H9 (cell line): ENCODE results near the gene SH3BP2. TPM values are rescaled to one million over a fixed set of nuclear protein-coding genes. Genes with fewer than 3 reads are reported as not detected.
"Not testable (repeated sequence)": the region's sequence is repeated elsewhere in the genome, so short reads cannot be mapped to it uniquely, and the experiment has no call there.

Experiments
- DNase-seq: peaks from one replicate; pipeline ENCODE4 v3.0.0-alpha.2; 2017
- H2AFZ ChIP-seq: one replicate; pipeline ENCODE4 v1.6.1; 2013; ENCODE audit warnings: mild to moderate bottlenecking, low read length, control low read depth, moderate library complexity
- H2AK5ac ChIP-seq: 2 replicates; pipeline ENCODE4 v1.6.1; 2013; ENCODE audit warnings: low read length, control low read depth, mixed read lengths; ENCODE audit not compliant: insufficient read length
- H2BK120ac ChIP-seq: one replicate; pipeline ENCODE4 v1.6.1; 2013; ENCODE audit warnings: low read depth, mild to moderate bottlenecking, low read length, control low read depth, inconsistent platforms; ENCODE audit not compliant: poor library complexity, severe bottlenecking
- H2BK12ac ChIP-seq: 2 replicates; pipeline ENCODE4 v1.6.1; 2013; ENCODE audit warnings: low read length, control low read depth, mixed read lengths, low read depth; ENCODE audit not compliant: insufficient read length
- H2BK15ac ChIP-seq: 2 replicates; pipeline ENCODE4 v1.6.1; 2013; ENCODE audit warnings: low read depth, low read length, control low read depth
- H2BK20ac ChIP-seq: one replicate; pipeline ENCODE4 v1.6.1; 2013; ENCODE audit warnings: low read depth, mild to moderate bottlenecking, low read length, control low read depth, inconsistent platforms; ENCODE audit not compliant: poor library complexity, severe bottlenecking
- H2BK5ac ChIP-seq: 2 replicates; pipeline ENCODE4 v1.6.1; 2013; ENCODE audit warnings: low read length, control low read depth, mixed read lengths; ENCODE audit not compliant: insufficient read length
- H3K14ac ChIP-seq: 2 replicates; pipeline ENCODE4 v1.6.1; 2013; ENCODE audit warnings: low read length, control low read depth; ENCODE audit not compliant: insufficient read depth
- H3K18ac ChIP-seq: 2 replicates; pipeline ENCODE4 v1.6.1; 2013; ENCODE audit warnings: low read depth, mild to moderate bottlenecking, mixed read lengths, low read length, control low read depth; ENCODE audit not compliant: insufficient read length
- H3K23ac ChIP-seq: 2 replicates; pipeline ENCODE4 v1.6.1; 2013; ENCODE audit warnings: low read length, control low read depth, mixed read lengths, low read depth; ENCODE audit not compliant: insufficient read length
- H3K23me2 ChIP-seq: 2 replicates; pipeline ENCODE4 v1.6.1; 2013; ENCODE audit warnings: low read depth, mild to moderate bottlenecking, mixed read lengths, low read length, control low read depth; ENCODE audit not compliant: insufficient read length, poor library complexity, severe bottlenecking
- H3K27ac ChIP-seq: 2 replicates; pipeline ENCODE4 v1.5.1; 2013; ENCODE audit warnings: low read length, control low read depth, mixed read lengths, low read depth; ENCODE audit not compliant: insufficient read length
- H3K27me3 ChIP-seq: 2 replicates; pipeline ENCODE4 v1.6.1; 2013; ENCODE audit warnings: low read length, control low read depth, inconsistent platforms; ENCODE audit not compliant: insufficient read depth
- H3K4ac ChIP-seq: 2 replicates; pipeline ENCODE4 v1.6.1; 2013; ENCODE audit warnings: low read depth, mild to moderate bottlenecking, control low read depth, inconsistent platforms, low read length, moderate library complexity
- H3K4me1 ChIP-seq: 2 replicates; pipeline ENCODE4 v1.6.1; 2013; ENCODE audit warnings: low read length, control low read depth, inconsistent platforms; ENCODE audit not compliant: insufficient read depth
- H3K4me2 ChIP-seq: 2 replicates; pipeline ENCODE4 v1.6.1; 2013; ENCODE audit warnings: low read length, control low read depth, mixed read lengths; ENCODE audit not compliant: insufficient read length, insufficient read depth
- H3K56ac ChIP-seq: 2 replicates; pipeline ENCODE4 v1.6.1; 2013; ENCODE audit warnings: low read depth, mild to moderate bottlenecking, mixed read lengths, low read length, control low read depth; ENCODE audit not compliant: insufficient read length
- H3K79me1 ChIP-seq: 2 replicates; pipeline ENCODE4 v1.6.1; 2013; ENCODE audit warnings: low read depth, mild to moderate bottlenecking, moderate library complexity, low read length, control low read depth, inconsistent platforms; ENCODE audit not compliant: insufficient read depth, poor library complexity, severe bottlenecking
- H3K79me2 ChIP-seq: 2 replicates; pipeline ENCODE4 v1.6.1; 2013; ENCODE audit warnings: low read length, control low read depth, inconsistent platforms; ENCODE audit not compliant: insufficient read depth
- H3K9ac ChIP-seq: 2 replicates; pipeline ENCODE4 v1.6.1; 2013; ENCODE audit warnings: low read length, control low read depth, mixed read lengths; ENCODE audit not compliant: insufficient read length; ENCODE audit errors: extremely low read depth
- H3K9me3 ChIP-seq: one replicate; pipeline ENCODE4 v1.6.1; 2013; ENCODE audit warnings: low read depth, low read length, inconsistent platforms; ENCODE audit not compliant: control insufficient read depth
- H3T11ph ChIP-seq: one replicate; pipeline ENCODE4 v1.6.1; 2013; ENCODE audit warnings: mild to moderate bottlenecking, low read length, control low read depth, inconsistent platforms
- H4K20me1 ChIP-seq: one replicate; pipeline ENCODE4 v1.6.1; 2013; ENCODE audit not compliant: control insufficient read depth, insufficient read length, insufficient read depth
- H4K5ac ChIP-seq: 2 replicates; pipeline ENCODE4 v1.6.1; 2013; ENCODE audit warnings: low read depth, mild to moderate bottlenecking, mixed read lengths, low read length, control low read depth; ENCODE audit not compliant: insufficient read length
- H4K8ac ChIP-seq: replicated peaks from 2 replicates; pipeline ENCODE4 v1.6.1; 2013; ENCODE audit warnings: low read length, control low read depth, mixed read lengths, low read depth; ENCODE audit not compliant: insufficient read length
- H4K91ac ChIP-seq: 2 replicates; pipeline ENCODE4 v1.6.1; 2013; ENCODE audit warnings: low read depth, mild to moderate bottlenecking, moderate library complexity, mixed read lengths, low read length, control low read depth; ENCODE audit not compliant: insufficient read length
- H3K27ac Mint-ChIP-seq, 3 experiments: 2 replicates in 2 of 3; 3 replicates in 1 of 3; pipeline ENCODE4 v1.8.0; 2020 to 2021; ENCODE audit warnings: mixed read lengths in 3 of 3, mild to moderate bottlenecking in 1 of 3, moderate library complexity in 1 of 3
- H3K27me3 Mint-ChIP-seq: 2 replicates; pipeline ENCODE4 v1.8.0; 2021; ENCODE audit warnings: low read depth, mild to moderate bottlenecking, moderate library complexity, mixed read lengths
- H3K36me3 Mint-ChIP-seq, 3 experiments: 2 replicates in 2 of 3; 3 replicates in 1 of 3; pipeline ENCODE4 v1.8.0; 2020 to 2021; ENCODE audit warnings: low read depth in 3 of 3, mixed read lengths in 3 of 3; ENCODE audit not compliant: insufficient read depth in 1 of 3
- H3K4me1 Mint-ChIP-seq, 2 experiments: 2 replicates each; pipeline ENCODE4 v1.8.0; 2020; ENCODE audit warnings: mixed read lengths in 2 of 2
- H3K4me3 Mint-ChIP-seq, 2 experiments: 2 replicates in 1 of 2; 3 replicates in 1 of 2; pipeline ENCODE4 v1.8.0; 2020 to 2021; ENCODE audit warnings: mild to moderate bottlenecking in 2 of 2, mixed read lengths in 2 of 2, moderate library complexity in 1 of 2
- H3K9me3 Mint-ChIP-seq, 2 experiments: 2 replicates in 1 of 2; 3 replicates in 1 of 2; pipeline ENCODE4 v1.8.0; 2020; ENCODE audit warnings: mild to moderate bottlenecking in 2 of 2, mixed read lengths in 2 of 2, moderate library complexity in 1 of 2
- CTCF ChIP-seq: fragments of 200-600 bp; sonication (generic); conservative IDR thresholded peaks from 3 replicates; pipeline ENCODE4 v1.8.0; 2021; ENCODE audit warnings: antibody characterized with exemption, mild to moderate bottlenecking
- WGBS: extraction: QIAGEN DNeasy Blood & Tissue Kit; methylation state at CpG from one replicate; pipeline ENCODE4 v1.1.7; 2013; ENCODE audit warnings: missing lambda C conversion rate, low lambda C conversion rate, mixed read lengths; ENCODE audit not compliant: insufficient read length; ENCODE audit errors: extremely low coverage; 5-methylcytosine and 5-hydroxymethylcytosine counted together
- total RNA-seq: library from RNA; stranded (reverse); gene quantifications from 2 replicates; pipeline ENCODE4 v1.2.1, GENCODE V29; 2021

SH3BP2 gene
- total RNA-seq, 1 experiment from 2014 or later, result 37.6 TPM

- Mint-ChIP-seq H3K4me1 (peaks cover 12 to 22% of the 10 kb centered on the region in 2 experiments), H3K27me3 (peaks cover 2% of the 10 kb centered on the region), H3K27ac (no peak overlapping the region), H3K36me3 (peaks cover 0 to 11% (median 9%) of the 10 kb centered on the region in 3 experiments; a peak in 4 of 7 replicates), H3K9me3 (peaks cover 12 to 19% of the 10 kb centered on the region in 2 experiments; a peak in 4 of 5 replicates), H3K4me3 (no peak overlapping the region; a peak in 1 of 5 replicates)
- H3K4me2 ChIP-seq, result no peak overlapping the region
- H2BK15ac ChIP-seq, result no peak overlapping the region
- H2BK5ac ChIP-seq, result no peak overlapping the region
- H3K23me2 ChIP-seq, result no peaks in the 10 kb centered on the region
- H2AFZ ChIP-seq, result no peak overlapping the region
- no peak overlapping the region for H3K4ac ChIP-seq
- no peak for TF ChIP-seq CTCF
- H3K27me3 ChIP-seq, result no peaks in the 10 kb centered on the region
- H4K5ac ChIP-seq, result no peak overlapping the region
- H3K23ac ChIP-seq, result no peak overlapping the region
- H3K14ac ChIP-seq, result no peak overlapping the region
- H2BK20ac ChIP-seq, result no peak overlapping the region
- H3T11ph ChIP-seq, result no peak overlapping the region
- no peaks in the 10 kb centered on the region for H3K79me2 ChIP-seq
- H3K9me3 ChIP-seq, result no peaks in the 10 kb centered on the region
- H2AK5ac ChIP-seq, result no peak overlapping the region
- H4K20me1 ChIP-seq, result no peaks in the 10 kb centered on the region
- H4K91ac ChIP-seq, result no peak overlapping the region
- no peak overlapping the region for H3K18ac ChIP-seq
- DNase-seq, result no peak
- no peaks in the 10 kb centered on the region for H3K4me1 ChIP-seq
- H3K9ac ChIP-seq, result no peak overlapping the region
- no peak overlapping the region for H3K56ac ChIP-seq
- no peak overlapping the region for H2BK12ac ChIP-seq
- no peak overlapping the region for H4K8ac ChIP-seq
- H3K27ac ChIP-seq, result no peak overlapping the region
- H2BK120ac ChIP-seq, result no peak overlapping the region
- no peaks in the 10 kb centered on the region for H3K79me1 ChIP-seq
- WGBS, result no CpG with 5 or more reads among the region's 5 CpGs
These were observed 30.8 kb upstream of the SH3BP2 start for GRCh38 chr4:2762048-2762447.

GRCh38 chr4:2762486-2763370, 30.2 kb upstream of the SH3BP2 start:
- not testable (repeated sequence) for H3K56ac ChIP-seq, H2BK12ac ChIP-seq, H3K23ac ChIP-seq, H3K9ac ChIP-seq, H3K27me3 Mint-ChIP-seq, H4K8ac ChIP-seq, H2AFZ ChIP-seq, H3K27ac ChIP-seq, H3K23me2 ChIP-seq, H3K27ac Mint-ChIP-seq, H2BK20ac ChIP-seq, H3K79me1 ChIP-seq, H3K4ac ChIP-seq, H3K18ac ChIP-seq, H2BK15ac ChIP-seq, H3K14ac ChIP-seq, H3K4me1 ChIP-seq, H3K9me3 ChIP-seq, H3K79me2 ChIP-seq, H3K4me3 Mint-ChIP-seq, H2AK5ac ChIP-seq, H4K20me1 ChIP-seq, H4K5ac ChIP-seq, H4K91ac ChIP-seq, H3K27me3 ChIP-seq, DNase-seq, H3T11ph ChIP-seq, H3K4me2 ChIP-seq, H2BK5ac ChIP-seq, H2BK120ac ChIP-seq
- WGBS, result no CpG with 5 or more reads among the region's 42 CpGs
- H3K36me3 Mint-ChIP-seq, result peaks cover 0 to 13% (median 9%) of the 10 kb centered on the region in 3 experiments; a peak in 4 of 7 replicates
- H3K9me3 Mint-ChIP-seq, result peaks cover 12 to 21% of the 10 kb centered on the region in 2 experiments; a peak in 4 of 5 replicates
- peaks cover 12 to 17% of the 10 kb centered on the region in 2 experiments for H3K4me1 Mint-ChIP-seq
